SU-DHL-6 (cell line): Measurements from ENCODE around the gene FZD7.

Source experiments
- H2AFZ ChIP-seq: fragments of 200-600 bp; sonication (generic); 2 replicates; pipeline ENCODE4 v1.6.1; 2014; ENCODE audit warnings: low read depth, mild to moderate bottlenecking, moderate library complexity, mixed read lengths, antibody characterized with exemption, low read length; ENCODE audit not compliant: severe bottlenecking
- H3F3A ChIP-seq: fragments of 200-600 bp; shearing (Covaris generic); 2 replicates; pipeline ENCODE4 v1.6.0; 2016; ENCODE audit warnings: antibody characterized with exemption, mild to moderate bottlenecking; ENCODE audit not compliant: insufficient read depth
- H3K27ac ChIP-seq: fragments of 200-600 bp; sonication (generic); 2 replicates; pipeline ENCODE4 v1.5.1; 2016; ENCODE audit warnings: low read depth, mild to moderate bottlenecking, low read length, moderate library complexity, mixed read lengths
- H3K27me3 ChIP-seq: fragments of 200-600 bp; sonication (generic), shearing (Covaris generic); 2 replicates; pipeline ENCODE4 v1.6.0; 2014; ENCODE audit warnings: mild to moderate bottlenecking, low read length
- H3K36me3 ChIP-seq: fragments of 200-600 bp; sonication (generic); 2 replicates; pipeline ENCODE4 v1.6.1; 2014; ENCODE audit warnings: mild to moderate bottlenecking, low read length, mixed read lengths
- H3K4me2 ChIP-seq: fragments of 300-600, 200-600 bp; shearing (Covaris generic), sonication (generic); 2 replicates; pipeline ENCODE4 v1.6.0; 2014; ENCODE audit warnings: low read length, low read depth, mild to moderate bottlenecking; ENCODE audit not compliant: poor library complexity, severe bottlenecking
- H3K4me3 ChIP-seq: fragments of 200-600 bp; sonication (generic); 2 replicates; pipeline ENCODE4 v1.5.1; 2014; ENCODE audit warnings: antibody characterized with exemption, low read length, mild to moderate bottlenecking, mixed read lengths; ENCODE audit not compliant: insufficient read depth, poor library complexity, severe bottlenecking
- H3K79me2 ChIP-seq: fragments of 200-600 bp; sonication (generic); 2 replicates; pipeline ENCODE4 v1.6.1; 2014; ENCODE audit warnings: mild to moderate bottlenecking, low read length, moderate library complexity; ENCODE audit not compliant: insufficient read depth
- H3K9ac ChIP-seq: fragments of 200-600 bp; sonication (generic); 2 replicates; pipeline ENCODE4 v1.7.0; 2014; ENCODE audit warnings: mild to moderate bottlenecking, low read length
- H3K9me2 ChIP-seq: fragments of 200-600 bp; sonication (generic); replicated peaks from 2 replicates; pipeline ENCODE4 v1.6.1; 2014; ENCODE audit warnings: low read length; ENCODE audit not compliant: insufficient read depth
- H3K9me3 ChIP-seq: fragments of 200-600 bp; sonication (generic); 2 replicates; pipeline ENCODE4 v1.6.1; 2014; ENCODE audit warnings: low read length, mixed read lengths; ENCODE audit not compliant: insufficient read depth
- H4K20me1 ChIP-seq: fragments of 200-600 bp; sonication (generic); 2 replicates; pipeline ENCODE4 v1.6.1; 2014; ENCODE audit warnings: low read depth, mild to moderate bottlenecking, antibody characterized with exemption, low read length, moderate library complexity, mixed read lengths
- EZH2phosphoT487 ChIP-seq: fragments of 200-600 bp; sonication (generic), shearing (Covaris generic); conservative IDR thresholded peaks from 2 replicates; pipeline ENCODE4 v1.6.1; 2018; ENCODE audit warnings: mild to moderate bottlenecking, antibody characterized with exemption, low read length, moderate library complexity, mixed read lengths
- TF ChIP-seq, protein P1 (sequence below): fragments of 200-600 bp; sonication (generic); IDR thresholded peaks from one replicate; pipeline ENCODE4 v1.5.1; 2017; ENCODE audit warnings: antibody characterized with exemption, mild to moderate bottlenecking, low read length, moderate library complexity; ENCODE audit not compliant: insufficient read depth, poor library complexity, severe bottlenecking

The FZD7 gene

DNA sequence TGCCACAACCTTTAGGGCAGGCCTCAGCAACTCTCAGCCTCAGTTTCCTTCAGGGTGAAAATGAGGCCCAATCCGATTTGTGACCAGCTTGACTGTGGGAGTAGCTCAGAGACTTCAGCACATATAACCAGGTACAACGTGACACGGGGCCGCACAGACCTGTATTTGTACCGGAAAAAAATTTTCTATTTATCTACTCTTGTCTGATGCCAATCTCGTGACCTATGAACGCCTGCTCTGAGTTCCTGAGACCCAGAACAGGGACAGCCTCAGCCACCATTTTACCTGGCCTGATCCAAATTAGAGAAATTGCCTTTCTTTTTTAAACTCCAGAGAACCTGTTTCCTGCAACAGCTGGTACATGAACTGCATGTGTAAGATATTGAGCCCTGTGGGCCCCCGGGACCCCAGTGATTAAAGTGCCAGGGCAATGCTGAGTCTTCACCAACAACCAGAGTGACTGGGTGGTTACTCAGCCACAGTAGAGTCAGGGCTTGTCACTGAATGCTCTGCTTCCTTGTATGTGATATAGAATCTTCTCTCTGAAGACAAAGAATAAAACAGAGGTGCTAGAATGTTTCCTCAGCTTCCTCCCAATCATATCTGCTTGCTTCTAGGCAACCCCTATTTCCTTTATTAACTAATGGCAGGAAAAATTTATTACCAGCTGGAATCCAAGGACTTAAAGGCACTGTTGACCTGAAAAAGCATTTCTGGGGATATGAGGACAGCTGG, 47.8 kb upstream of the FZD7 start:
- Histone ChIP-seq H3F3A (no peaks in the 10 kb centered on the region), H3K27me3 (no peaks in the 10 kb centered on the region), H3K79me2 (no peaks in the 10 kb centered on the region), H3K9ac (no peak overlapping the region), H3K4me3 (no peak overlapping the region), H2AFZ (no peak overlapping the region), H3K27ac (no peak overlapping the region), H3K4me2 (no peak overlapping the region), H3K9me3 (no peaks in the 10 kb centered on the region), H4K20me1 (no peaks in the 10 kb centered on the region), H3K9me2 (no peaks in the 10 kb centered on the region), H3K36me3 (no peaks in the 10 kb centered on the region)
- TF ChIP-seq, protein P1, sequence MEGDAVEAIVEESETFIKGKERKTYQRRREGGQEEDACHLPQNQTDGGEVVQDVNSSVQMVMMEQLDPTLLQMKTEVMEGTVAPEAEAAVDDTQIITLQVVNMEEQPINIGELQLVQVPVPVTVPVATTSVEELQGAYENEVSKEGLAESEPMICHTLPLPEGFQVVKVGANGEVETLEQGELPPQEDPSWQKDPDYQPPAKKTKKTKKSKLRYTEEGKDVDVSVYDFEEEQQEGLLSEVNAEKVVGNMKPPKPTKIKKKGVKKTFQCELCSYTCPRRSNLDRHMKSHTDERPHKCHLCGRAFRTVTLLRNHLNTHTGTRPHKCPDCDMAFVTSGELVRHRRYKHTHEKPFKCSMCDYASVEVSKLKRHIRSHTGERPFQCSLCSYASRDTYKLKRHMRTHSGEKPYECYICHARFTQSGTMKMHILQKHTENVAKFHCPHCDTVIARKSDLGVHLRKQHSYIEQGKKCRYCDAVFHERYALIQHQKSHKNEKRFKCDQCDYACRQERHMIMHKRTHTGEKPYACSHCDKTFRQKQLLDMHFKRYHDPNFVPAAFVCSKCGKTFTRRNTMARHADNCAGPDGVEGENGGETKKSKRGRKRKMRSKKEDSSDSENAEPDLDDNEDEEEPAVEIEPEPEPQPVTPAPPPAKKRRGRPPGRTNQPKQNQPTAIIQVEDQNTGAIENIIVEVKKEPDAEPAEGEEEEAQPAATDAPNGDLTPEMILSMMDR: no peak
- no peak for TF ChIP-seq EZH2phosphoT487

- no peak overlapping the region for H3K9ac ChIP-seq
- no peak overlapping the region for H3K27ac ChIP-seq
- no peaks in the 10 kb centered on the region for H3K9me2 ChIP-seq
- H3K4me2 ChIP-seq: no peak overlapping the region
- H3K79me2 ChIP-seq: no peaks in the 10 kb centered on the region
- no peaks in the 10 kb centered on the region for H3K36me3 ChIP-seq
- TF ChIP-seq, protein P1: no peak
- TF ChIP-seq EZH2phosphoT487: no peak
- no peak overlapping the region for H3K4me3 ChIP-seq
- no peaks in the 10 kb centered on the region for H4K20me1 ChIP-seq
- no peak overlapping the region for H2AFZ ChIP-seq
- no peaks in the 10 kb centered on the region for H3K27me3 ChIP-seq
- no peaks in the 10 kb centered on the region for H3K9me3 ChIP-seq
- no peaks in the 10 kb centered on the region for H3F3A ChIP-seq
These were observed 47.3 kb upstream of the FZD7 start for GRCh38 chr2:201986463-201986735.

DNA sequence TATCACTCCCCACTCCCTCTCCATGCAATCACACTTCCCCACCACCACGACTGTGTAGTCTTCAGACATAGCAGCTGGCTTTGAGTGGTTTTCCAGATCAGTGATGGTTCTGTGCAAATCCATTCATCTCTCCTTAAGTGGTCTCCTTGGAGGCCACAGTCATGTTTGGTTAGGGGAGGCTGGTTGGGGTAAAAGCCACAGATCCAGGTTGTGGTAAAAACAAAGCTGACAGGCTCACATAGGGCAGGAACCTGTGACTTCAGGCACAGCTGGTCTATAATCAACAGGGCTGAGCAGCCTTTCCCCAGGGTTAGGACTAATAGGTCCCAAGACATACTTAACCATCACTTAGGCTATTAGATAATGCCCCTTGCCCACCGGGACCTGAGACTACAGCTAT, 46.2 kb upstream of the FZD7 start:
- H3K4me2 ChIP-seq: no peak overlapping the region
- no peaks in the 10 kb centered on the region for H3K27me3 ChIP-seq
- no peak overlapping the region for H2AFZ ChIP-seq
- H3F3A ChIP-seq: no peaks in the 10 kb centered on the region
- no peaks in the 10 kb centered on the region for H3K36me3 ChIP-seq
- TF ChIP-seq EZH2phosphoT487: no peak
- no peaks in the 10 kb centered on the region for H3K79me2 ChIP-seq
- no peak overlapping the region for H3K27ac ChIP-seq
- H3K4me3 ChIP-seq: no peak overlapping the region
- no peaks in the 10 kb centered on the region for H4K20me1 ChIP-seq
- H3K9ac ChIP-seq: no peak overlapping the region
- no peaks in the 10 kb centered on the region for H3K9me3 ChIP-seq
- no peaks in the 10 kb centered on the region for H3K9me2 ChIP-seq

DNA sequence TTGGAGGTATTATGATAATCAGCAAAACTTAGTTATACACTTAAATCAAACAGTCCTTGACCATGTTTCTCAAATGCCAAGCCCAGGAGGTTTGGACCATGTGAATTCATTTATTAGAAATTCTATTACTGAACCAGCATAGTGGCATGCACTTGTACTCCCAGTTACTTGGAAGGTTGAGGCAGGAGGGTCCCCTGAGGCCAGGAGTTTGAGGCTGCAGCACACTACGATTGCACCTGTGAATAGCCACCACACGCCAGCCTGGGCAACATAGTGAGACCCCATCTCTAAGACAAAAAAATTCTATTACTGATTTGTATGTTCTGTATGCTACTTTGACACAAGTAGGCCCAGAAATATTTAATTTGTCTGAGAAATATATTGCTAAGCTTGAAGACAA, 43.6 kb upstream of the FZD7 start:
- no peaks in the 10 kb centered on the region for H3K79me2 ChIP-seq
- H3K9me2 ChIP-seq: no peaks in the 10 kb centered on the region
- no peak overlapping the region for H2AFZ ChIP-seq
- H3K4me2 ChIP-seq: no peak overlapping the region
- no peaks in the 10 kb centered on the region for H3K9me3 ChIP-seq
- no peak overlapping the region for H3K27ac ChIP-seq
- H3K27me3 ChIP-seq: no peaks in the 10 kb centered on the region
- H3F3A ChIP-seq: no peaks in the 10 kb centered on the region
- no peak overlapping the region for H3K4me3 ChIP-seq
- no peak overlapping the region for H3K9ac ChIP-seq
- H3K36me3 ChIP-seq: no peaks in the 10 kb centered on the region
- TF ChIP-seq EZH2phosphoT487: no peak
- TF ChIP-seq, protein P1: no peak
- no peaks in the 10 kb centered on the region for H4K20me1 ChIP-seq
